HEK293 (cell line): ENCODE data around the gene ARHGAP45.

Experiments
- GLI2 ChIP-seq: fragments of 450-650 bp; formaldehyde crosslinking; IDR thresholded peaks from 2 replicates; pipeline ENCODE4; 2017; ENCODE audit warnings: missing biosample characterization, missing genetic modification characterization, low read depth, borderline replicate concordance
- OSR2 ChIP-seq: fragments of 450-650 bp; formaldehyde crosslinking; IDR thresholded peaks from 2 replicates; pipeline ENCODE4 v1.5.1; 2016; ENCODE audit warnings: missing biosample characterization, missing genetic modification characterization
- PATZ1 ChIP-seq: fragments of 450-650 bp; formaldehyde crosslinking; IDR thresholded peaks from 2 replicates; pipeline ENCODE4 v1.5.1; 2016; ENCODE audit warnings: missing biosample characterization, missing genetic modification characterization
- PRDM4 ChIP-seq: fragments of 450-650 bp; formaldehyde crosslinking; IDR thresholded peaks from 2 replicates; pipeline ENCODE4 v1.5.1; 2017; ENCODE audit warnings: missing biosample characterization, missing genetic modification characterization
- PRDM6 ChIP-seq: fragments of 450-650 bp; formaldehyde crosslinking; IDR thresholded peaks from 2 replicates; pipeline ENCODE4 v1.5.1; 2017; ENCODE audit warnings: missing biosample characterization, missing genetic modification characterization
- REST ChIP-seq: fragments of 450-650 bp; formaldehyde crosslinking; IDR thresholded peaks from 2 replicates; pipeline ENCODE4 v1.5.1; 2016; ENCODE audit warnings: missing biosample characterization, missing genetic modification characterization
- ZBTB20 ChIP-seq: fragments of 450-650 bp; formaldehyde crosslinking; IDR thresholded peaks from 2 replicates; pipeline ENCODE4 v1.5.1; 2016; ENCODE audit warnings: missing biosample characterization, missing genetic modification characterization
- ZFP41 ChIP-seq: fragments of 450-650 bp; formaldehyde crosslinking; IDR thresholded peaks from 2 replicates; pipeline ENCODE4 v1.5.1; 2016; ENCODE audit warnings: missing biosample characterization, missing genetic modification characterization, borderline replicate concordance
- ZNF114 ChIP-seq: fragments of 450-650 bp; formaldehyde crosslinking; IDR thresholded peaks from 2 replicates; pipeline ENCODE4 v1.5.0; 2017; ENCODE audit warnings: missing biosample characterization, missing genetic modification characterization
- ZNF202 ChIP-seq: fragments of 450-650 bp; formaldehyde crosslinking; IDR thresholded peaks from 2 replicates; pipeline ENCODE4 v1.5.1; 2016; ENCODE audit warnings: missing biosample characterization, missing genetic modification characterization, borderline replicate concordance
- ZNF221 ChIP-seq: fragments of 450-650 bp; formaldehyde crosslinking; IDR thresholded peaks from 2 replicates; pipeline ENCODE4 v1.5.1; 2017; ENCODE audit warnings: missing biosample characterization, missing genetic modification characterization, borderline replicate concordance
- ZNF23 ChIP-seq: fragments of 450-650 bp; formaldehyde crosslinking; IDR thresholded peaks from 2 replicates; pipeline ENCODE4 v1.5.1; 2016; ENCODE audit warnings: missing biosample characterization, missing genetic modification characterization, borderline replicate concordance
- ZNF280D ChIP-seq: fragments of 450-650 bp; formaldehyde crosslinking; IDR thresholded peaks from 2 replicates; pipeline ENCODE4 v1.5.1; 2016; ENCODE audit warnings: missing biosample characterization, missing genetic modification characterization
- ZNF292 ChIP-seq: fragments of 450-650 bp; formaldehyde crosslinking; IDR thresholded peaks from 2 replicates; pipeline ENCODE4 v1.5.1; 2016; ENCODE audit warnings: low read depth, missing biosample characterization, missing genetic modification characterization, borderline replicate concordance
- ZNF366 ChIP-seq: fragments of 450-650 bp; formaldehyde crosslinking; conservative IDR thresholded peaks from 2 replicates; pipeline ENCODE4 v1.5.1; 2016; ENCODE audit warnings: missing biosample characterization, missing genetic modification characterization
- ZNF398 ChIP-seq: fragments of 450-650 bp; formaldehyde crosslinking; IDR thresholded peaks from 2 replicates; pipeline ENCODE4 v1.5.1; 2017; ENCODE audit warnings: missing biosample characterization, missing genetic modification characterization
- ZNF514 ChIP-seq: fragments of 450-650 bp; formaldehyde crosslinking; IDR thresholded peaks from 2 replicates; pipeline ENCODE4 v1.5.1; 2016; ENCODE audit warnings: missing biosample characterization, missing genetic modification characterization
- ZNF585B ChIP-seq: fragments of 450-650 bp; formaldehyde crosslinking; IDR thresholded peaks from 2 replicates; pipeline ENCODE4 v1.5.1; 2016; ENCODE audit warnings: missing biosample characterization, missing genetic modification characterization
- ZNF629 ChIP-seq: fragments of 450-650 bp; formaldehyde crosslinking; IDR thresholded peaks from 2 replicates; pipeline ENCODE4 v1.5.1; 2017; ENCODE audit warnings: missing biosample characterization, missing genetic modification characterization
- ZNF658 ChIP-seq: fragments of 450-650 bp; formaldehyde crosslinking; IDR thresholded peaks from 2 replicates; pipeline ENCODE4; 2016; ENCODE audit warnings: missing biosample characterization, missing genetic modification characterization
- ZSCAN18 ChIP-seq: fragments of 450-650 bp; formaldehyde crosslinking; IDR thresholded peaks from 2 replicates; pipeline ENCODE4 v1.5.1; 2016; ENCODE audit warnings: missing biosample characterization, missing genetic modification characterization

ARHGAP45 gene

GRCh38 chr19:1106841-1107660, 40.1 kb downstream of the ARHGAP45 start (continued):
- TF ChIP-seq OSR2 (tag by site-specific recombination) (peak; percentile 89), PRDM6 (tag by site-specific recombination) (no peak), ZFP41 (tag by site-specific recombination) (no peak), ZNF366 (tag by site-specific recombination) (no peak), ZNF202 (tag by site-specific recombination) (no peak), ZNF114 (tag by site-specific recombination) (no peak), ZBTB20 (peak; percentile 58; the same call in 1 of the 2 replicates), ZNF629 (tag by site-specific recombination) (0 out of 2 replicates have a peak, but pooled peaks have one; percentile 24), ZNF658 (tag by site-specific recombination) (no peak), ZNF292 (tag by site-specific recombination) (no peak), ZNF514 (tag by site-specific recombination) (no peak), ZNF280D (tag by site-specific recombination) (no peak), ZNF398 (tag by site-specific recombination) (no peak), ZNF23 (tag by site-specific recombination) (no peak), ZSCAN18 (tag by site-specific recombination) (no peak), REST (tag by site-specific recombination) (no peak), PATZ1 (tag by site-specific recombination) (peak; percentile 84), PRDM4 (tag by site-specific recombination) (no peak), ZNF221 (tag by site-specific recombination) (no peak), GLI2 (tag by site-specific recombination) (no peak), ZNF585B (tag by site-specific recombination) (no peak)
